SK-N-MC (cell line): Measurements from ENCODE around the gene PPIG.
"Not testable (repeated sequence)": the region's sequence is repeated elsewhere in the genome, so short reads cannot be mapped to it uniquely, and the experiment has no call there.

Source experiments
- FOXP2 ChIP-seq: optimal IDR thresholded peaks from 2 replicates; pipeline ENCODE3; 2011; ENCODE audit warnings: mild to moderate bottlenecking, moderate library complexity; ENCODE audit not compliant: insufficient read depth; ENCODE audit errors: extremely low read length, control extremely low read depth
- POLR2AphosphoS5 ChIP-seq: IDR thresholded peaks from 2 replicates; pipeline ENCODE4 v1.6.1; 2012; ENCODE audit warnings: mild to moderate bottlenecking, low read depth, low read length, borderline replicate concordance

GRCh38 chr2:169686825-169687224 is 102.7 kb downstream of the PPIG start:
- not testable (repeated sequence) for TF ChIP-seq POLR2AphosphoS5, FOXP2
